OCI-LY1 (cell line): ENCODE measurements around the gene MTOR.

Source experiments
- H2AFZ ChIP-seq: fragments of 200-600 bp; sonication (generic), shearing (Covaris generic); 2 replicates; pipeline ENCODE4 v1.6.0; 2014; ENCODE audit warnings: antibody characterized with exemption, mild to moderate bottlenecking, low read length
- H3F3A ChIP-seq: fragments of 200-600 bp; sonication (generic), shearing (Covaris generic); 2 replicates; pipeline ENCODE4 v1.6.0; 2014; ENCODE audit warnings: mild to moderate bottlenecking, antibody characterized with exemption, low read length, moderate library complexity; ENCODE audit not compliant: insufficient read depth
- H3K27ac ChIP-seq: fragments of 200-600 bp; sonication (generic); 2 replicates; pipeline ENCODE4 v1.5.1; 2014; ENCODE audit warnings: low read length, mixed run types, mild to moderate bottlenecking, low read depth; ENCODE audit not compliant: poor library complexity, severe bottlenecking
- H3K27me3 ChIP-seq: fragments of 200-600 bp; sonication (generic); 2 replicates; pipeline ENCODE4 v1.6.0; 2014; ENCODE audit warnings: antibody characterized with exemption, mild to moderate bottlenecking, low read length, moderate library complexity; ENCODE audit not compliant: insufficient read depth
- H3K36me3 ChIP-seq: fragments of 200-600 bp; sonication (generic); 2 replicates; pipeline ENCODE4 v1.6.1; 2014; ENCODE audit warnings: mild to moderate bottlenecking, antibody characterized with exemption, low read length, moderate library complexity, mixed read lengths; ENCODE audit not compliant: insufficient read depth
- H3K4me1 ChIP-seq: fragments of 200-600 bp; sonication (generic); 2 replicates; pipeline ENCODE4 v1.5.1; 2014; ENCODE audit warnings: mild to moderate bottlenecking, low read length, moderate library complexity; ENCODE audit not compliant: insufficient read depth, severe bottlenecking
- H3K4me2 ChIP-seq: fragments of 200-600 bp; sonication (generic), shearing (Covaris generic); 2 replicates; pipeline ENCODE4 v1.6.1; 2014; ENCODE audit warnings: low read length
- H3K4me3 ChIP-seq: fragments of 200-600 bp; sonication (generic); 2 replicates; pipeline ENCODE4 v1.5.1; 2014; ENCODE audit warnings: low read length, low read depth, mild to moderate bottlenecking, mixed read lengths; ENCODE audit not compliant: poor library complexity, severe bottlenecking
- H3K79me2 ChIP-seq: fragments of 200-600 bp; shearing (Covaris generic); 2 replicates; pipeline ENCODE4 v1.6.1; 2016; ENCODE audit warnings: mixed run types, low read length, mixed read lengths; ENCODE audit not compliant: insufficient read depth
- H3K9ac ChIP-seq: fragments of 200-600 bp; sonication (generic), shearing (Covaris generic); 2 replicates; pipeline ENCODE4 v1.6.1; 2014; ENCODE audit warnings: mild to moderate bottlenecking, low read length, mixed read lengths
- H3K9me2 ChIP-seq: fragments of 200-600 bp; sonication (generic), shearing (Covaris generic); 2 replicates; pipeline ENCODE4 v1.6.1; 2014; ENCODE audit warnings: low read depth, mild to moderate bottlenecking, low read length, mixed read lengths
- H3K9me3 ChIP-seq: fragments of 200-600 bp; shearing (Covaris generic); 2 replicates; pipeline ENCODE4 v1.6.1; 2014; ENCODE audit warnings: low read length, mixed read lengths
- H4K20me1 ChIP-seq: fragments of 200-600 bp; sonication (generic), shearing (Covaris generic); 2 replicates; pipeline ENCODE4 v1.6.0; 2016; ENCODE audit warnings: mild to moderate bottlenecking, low read length; ENCODE audit not compliant: insufficient read depth
- EZH2 ChIP-seq: fragments of 200-600 bp; sonication (generic), shearing (Covaris generic); IDR thresholded peaks from 2 replicates; pipeline ENCODE4 v1.8.0; 2017; ENCODE audit warnings: borderline replicate concordance, mixed run types, mild to moderate bottlenecking, antibody characterized with exemption, low read length, moderate library complexity, mixed read lengths
- TF ChIP-seq, protein P1 (sequence below): fragments of 200-600 bp; sonication (generic), shearing (Covaris generic); IDR thresholded peaks from 2 replicates; pipeline ENCODE4 v1.5.1; 2017; ENCODE audit warnings: mild to moderate bottlenecking, antibody characterized with exemption, low read length, moderate library complexity, mixed read lengths

The MTOR gene

DNA sequence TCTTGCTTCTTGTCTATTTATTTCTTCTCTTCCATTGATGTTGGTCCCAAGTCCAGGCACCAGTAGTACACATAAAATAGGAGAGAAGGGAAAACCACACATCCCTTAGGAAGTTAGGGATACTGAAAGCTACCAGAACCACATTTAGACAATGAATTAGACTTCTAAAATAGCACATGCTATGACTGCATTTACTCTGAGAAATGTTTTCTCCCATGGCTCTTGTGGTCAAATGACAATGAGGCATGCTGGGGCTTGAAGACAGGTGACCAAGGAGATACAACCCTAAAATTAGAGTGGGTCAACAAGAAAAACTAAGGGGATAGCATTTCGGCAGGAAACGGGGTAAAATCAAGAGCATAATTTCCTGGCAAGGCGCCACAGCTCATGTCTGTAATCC is 17.1 kb downstream of the MTOR start:
- TF ChIP-seq EZH2, result no peak
- TF ChIP-seq, protein P1, sequence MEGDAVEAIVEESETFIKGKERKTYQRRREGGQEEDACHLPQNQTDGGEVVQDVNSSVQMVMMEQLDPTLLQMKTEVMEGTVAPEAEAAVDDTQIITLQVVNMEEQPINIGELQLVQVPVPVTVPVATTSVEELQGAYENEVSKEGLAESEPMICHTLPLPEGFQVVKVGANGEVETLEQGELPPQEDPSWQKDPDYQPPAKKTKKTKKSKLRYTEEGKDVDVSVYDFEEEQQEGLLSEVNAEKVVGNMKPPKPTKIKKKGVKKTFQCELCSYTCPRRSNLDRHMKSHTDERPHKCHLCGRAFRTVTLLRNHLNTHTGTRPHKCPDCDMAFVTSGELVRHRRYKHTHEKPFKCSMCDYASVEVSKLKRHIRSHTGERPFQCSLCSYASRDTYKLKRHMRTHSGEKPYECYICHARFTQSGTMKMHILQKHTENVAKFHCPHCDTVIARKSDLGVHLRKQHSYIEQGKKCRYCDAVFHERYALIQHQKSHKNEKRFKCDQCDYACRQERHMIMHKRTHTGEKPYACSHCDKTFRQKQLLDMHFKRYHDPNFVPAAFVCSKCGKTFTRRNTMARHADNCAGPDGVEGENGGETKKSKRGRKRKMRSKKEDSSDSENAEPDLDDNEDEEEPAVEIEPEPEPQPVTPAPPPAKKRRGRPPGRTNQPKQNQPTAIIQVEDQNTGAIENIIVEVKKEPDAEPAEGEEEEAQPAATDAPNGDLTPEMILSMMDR, result no peak
- Histone ChIP-seq H3K9me2 (no peaks in the 10 kb centered on the region), H3F3A (no peaks in the 10 kb centered on the region), H3K4me2 (no peak overlapping the region), H3K4me3 (no peak overlapping the region), H4K20me1 (no peaks in the 10 kb centered on the region), H2AFZ (no peak overlapping the region), H3K9me3 (no peaks in the 10 kb centered on the region), H3K27me3 (no peaks in the 10 kb centered on the region), H3K27ac (no peak overlapping the region), H3K9ac (no peak overlapping the region), H3K36me3 (peaks cover 71% of the 10 kb centered on the region), H3K79me2 (no peaks in the 10 kb centered on the region), H3K4me1 (no peaks in the 10 kb centered on the region)

DNA sequence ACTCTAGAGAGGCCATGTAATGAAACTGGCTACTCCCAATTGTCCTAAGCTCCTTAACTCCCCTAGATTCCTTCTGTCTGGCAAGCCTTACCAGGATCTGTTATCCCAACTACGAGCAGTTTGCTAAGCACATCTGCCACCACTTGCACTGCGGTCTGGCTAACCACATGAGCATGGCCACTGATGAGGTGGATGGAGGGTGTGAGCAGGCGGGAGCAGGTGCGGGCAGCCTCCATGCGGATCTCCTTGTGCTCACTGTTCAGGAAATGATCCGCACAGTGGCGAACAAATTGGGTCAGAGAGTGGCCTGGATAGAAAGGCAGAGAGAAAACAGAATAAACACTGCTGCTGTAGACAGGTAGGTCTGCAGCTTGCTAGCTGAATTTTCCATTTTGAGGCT is 24.0 kb downstream of the MTOR start:
- H3K9me2 ChIP-seq, result no peaks in the 10 kb centered on the region
- H3K9me3 ChIP-seq, result no peaks in the 10 kb centered on the region
- TF ChIP-seq, protein P1, result no peak
- no peak for TF ChIP-seq EZH2
- no peaks in the 10 kb centered on the region for H3K27me3 ChIP-seq
- H3K4me2 ChIP-seq, result no peak overlapping the region
- peaks cover 90% of the 10 kb centered on the region for H3K36me3 ChIP-seq
- no peaks in the 10 kb centered on the region for H4K20me1 ChIP-seq
- no peak overlapping the region for H3K4me3 ChIP-seq
- H2AFZ ChIP-seq, result no peak overlapping the region
- H3F3A ChIP-seq, result no peaks in the 10 kb centered on the region
- no peak overlapping the region for H3K27ac ChIP-seq
- H3K9ac ChIP-seq, result no peak overlapping the region
- no peaks in the 10 kb centered on the region for H3K4me1 ChIP-seq
- no peaks in the 10 kb centered on the region for H3K79me2 ChIP-seq

DNA sequence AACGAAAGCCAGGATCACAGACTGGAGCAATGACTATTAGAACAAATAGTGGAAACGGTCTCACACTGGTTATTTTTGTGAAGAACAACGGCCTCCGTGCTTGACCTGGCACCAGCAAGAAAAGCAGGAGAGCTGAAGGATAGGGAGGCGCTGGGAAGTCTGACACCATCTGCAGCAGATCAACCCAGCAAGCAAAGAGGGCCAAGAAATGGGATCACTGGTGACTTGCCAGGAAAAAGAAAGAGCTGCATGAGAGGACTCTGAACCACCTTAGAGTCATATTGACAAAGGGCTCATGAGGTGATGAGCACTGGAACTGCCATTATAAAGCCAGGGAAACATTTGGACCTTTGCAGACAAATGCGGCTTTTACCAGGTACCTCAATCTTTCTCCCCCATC is 25.0 kb downstream of the MTOR start:
- no peak overlapping the region for H3K4me3 ChIP-seq
- TF ChIP-seq, protein P1, result no peak
- no peak for TF ChIP-seq EZH2
- no peaks in the 10 kb centered on the region for H3F3A ChIP-seq
- H3K4me2 ChIP-seq, result no peak overlapping the region
- H3K36me3 ChIP-seq, result peaks cover 89% of the 10 kb centered on the region
- no peaks in the 10 kb centered on the region for H3K79me2 ChIP-seq
- no peaks in the 10 kb centered on the region for H4K20me1 ChIP-seq
- no peak overlapping the region for H3K27ac ChIP-seq
- H3K27me3 ChIP-seq, result no peaks in the 10 kb centered on the region
- H3K9me2 ChIP-seq, result no peaks in the 10 kb centered on the region
- no peak overlapping the region for H2AFZ ChIP-seq
- H3K9me3 ChIP-seq, result no peaks in the 10 kb centered on the region
- H3K9ac ChIP-seq, result no peak overlapping the region
- H3K4me1 ChIP-seq, result no peaks in the 10 kb centered on the region
